ENCODE measurements around the gene PDE11A. TPM values are rescaled to one million over a fixed set of nuclear protein-coding genes. Genes with fewer than 3 reads are reported as not detected.

PDE11A gene
- total RNA-seq, result 1 to 10 TPM; 2.6 to 3.2 TPM

DNA sequence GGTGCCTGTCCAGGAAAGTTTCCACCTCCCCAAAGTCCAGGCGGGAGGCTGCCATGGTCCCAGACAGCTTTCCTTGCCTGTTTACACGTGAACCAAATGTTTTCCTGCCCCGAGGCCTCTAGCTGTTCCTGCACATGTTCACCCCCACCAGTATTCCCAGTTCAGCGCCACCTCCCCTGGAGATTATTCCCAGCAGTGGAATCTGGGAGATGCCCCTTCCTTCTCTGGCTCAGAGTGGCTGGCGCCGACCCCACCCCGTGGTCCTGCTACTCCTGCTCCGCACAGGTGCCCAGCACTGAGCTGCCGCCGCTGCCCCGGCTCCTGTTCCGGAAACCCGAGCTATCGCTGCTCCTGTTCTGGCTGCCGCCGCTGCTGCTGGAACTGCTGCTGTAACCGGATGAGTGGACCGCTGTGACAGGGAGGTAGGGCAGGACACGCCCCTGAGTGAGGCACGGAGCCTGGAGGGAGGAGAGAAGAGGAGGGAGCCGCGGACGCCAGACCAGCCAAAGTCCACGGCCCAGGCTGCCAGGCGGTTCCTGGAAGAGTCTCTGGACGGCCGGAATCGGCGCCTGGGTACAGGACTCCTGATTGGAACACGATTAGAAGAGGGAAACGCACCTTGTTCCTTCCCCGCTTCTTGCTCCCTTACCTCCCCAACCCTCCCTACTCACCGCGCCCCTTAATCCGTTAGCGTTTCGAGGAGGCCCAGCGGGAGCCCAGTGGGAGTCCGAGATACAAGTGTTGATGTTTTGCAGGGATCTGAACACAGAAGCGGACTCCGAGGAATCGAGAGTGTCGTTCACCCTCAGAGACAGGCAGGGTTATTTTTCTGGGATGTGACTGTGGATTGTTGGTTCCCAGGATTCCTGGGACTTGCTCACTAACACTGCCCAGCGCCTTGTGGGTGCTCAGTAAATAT lies at the start of gene PDE11A:
TSS of gene PDE11A (minus strand) at position 395 of the 919 bp plus-strand sequence. CDS start at position 55, 340 bp downstream.
- TF ChIP-seq, protein P1, sequence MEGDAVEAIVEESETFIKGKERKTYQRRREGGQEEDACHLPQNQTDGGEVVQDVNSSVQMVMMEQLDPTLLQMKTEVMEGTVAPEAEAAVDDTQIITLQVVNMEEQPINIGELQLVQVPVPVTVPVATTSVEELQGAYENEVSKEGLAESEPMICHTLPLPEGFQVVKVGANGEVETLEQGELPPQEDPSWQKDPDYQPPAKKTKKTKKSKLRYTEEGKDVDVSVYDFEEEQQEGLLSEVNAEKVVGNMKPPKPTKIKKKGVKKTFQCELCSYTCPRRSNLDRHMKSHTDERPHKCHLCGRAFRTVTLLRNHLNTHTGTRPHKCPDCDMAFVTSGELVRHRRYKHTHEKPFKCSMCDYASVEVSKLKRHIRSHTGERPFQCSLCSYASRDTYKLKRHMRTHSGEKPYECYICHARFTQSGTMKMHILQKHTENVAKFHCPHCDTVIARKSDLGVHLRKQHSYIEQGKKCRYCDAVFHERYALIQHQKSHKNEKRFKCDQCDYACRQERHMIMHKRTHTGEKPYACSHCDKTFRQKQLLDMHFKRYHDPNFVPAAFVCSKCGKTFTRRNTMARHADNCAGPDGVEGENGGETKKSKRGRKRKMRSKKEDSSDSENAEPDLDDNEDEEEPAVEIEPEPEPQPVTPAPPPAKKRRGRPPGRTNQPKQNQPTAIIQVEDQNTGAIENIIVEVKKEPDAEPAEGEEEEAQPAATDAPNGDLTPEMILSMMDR (IDR thresholded peaks at IDR 0.05), result no peak
- DNase-seq, result peak; percentile 93
- Histone ChIP-seq H3K4me3 (peak within 1 kb of the TSS; percentile 35), H3K36me3 (no peaks in the 10 kb centered on the region), H3K9me3 (no peaks in the 10 kb centered on the region), H3K9ac (ENCODE audit: low read depth in 2 of 2, low read length in 2 of 2) (peak within 1 kb of the TSS; percentile 58 to 84), H3K27me3 (no peaks in the 10 kb centered on the region), H3K27ac (peak within 1 kb of the TSS; percentile 86), H3K4me1 (no peaks in the 10 kb centered on the region)
- intact Hi-C loops (cut with DNase I), result no loop called here

DNA sequence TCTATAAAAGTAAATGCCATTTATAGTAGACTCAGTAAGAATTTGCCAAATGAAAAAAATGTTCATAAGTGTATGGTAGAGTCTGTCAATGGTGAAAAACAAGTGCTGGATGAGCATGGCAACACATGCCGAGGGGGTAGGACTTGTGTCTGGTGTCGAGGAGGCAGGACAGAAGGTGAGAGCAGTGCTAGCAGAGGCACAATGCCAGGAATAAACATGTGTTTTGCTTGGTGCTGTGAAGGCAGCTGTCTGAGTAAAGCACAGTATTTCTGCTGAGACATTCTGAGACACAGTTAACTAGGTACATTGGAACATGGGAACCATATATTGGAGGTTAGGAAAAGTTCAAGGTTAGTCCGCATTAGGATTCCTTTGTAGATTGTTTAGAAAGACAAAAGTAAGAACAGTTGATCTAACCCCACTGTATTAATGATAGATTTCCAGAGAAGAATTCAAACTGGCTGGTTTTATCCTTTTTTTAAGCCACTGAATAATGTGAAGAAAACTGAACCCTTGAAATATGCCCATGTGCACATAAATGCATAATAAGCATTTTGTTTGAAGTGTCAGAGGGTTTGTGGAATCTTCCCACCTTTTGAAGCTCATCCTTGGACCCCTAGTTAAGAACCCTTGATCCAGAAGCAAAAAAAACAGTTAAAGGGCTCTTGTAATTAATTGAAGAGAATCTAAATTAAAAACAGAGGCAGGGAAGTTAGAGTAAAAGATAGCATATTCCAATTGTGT lies 46.8 kb upstream of the PDE11A start:
- Histone ChIP-seq H3K9me3 (no peaks in the 10 kb centered on the region), H3K36me3 (no peaks in the 10 kb centered on the region), H3K27ac (no peak overlapping the region), H3K9ac (ENCODE audit: low read depth in 2 of 2, low read length in 2 of 2) (no peak overlapping the region), H3K4me1 (no peaks in the 10 kb centered on the region), H3K27me3 (no peaks in the 10 kb centered on the region), H3K4me3 (no peak overlapping the region)
- intact Hi-C loops (cut with DNase I), result no loop called here
- TF ChIP-seq, protein P1 (IDR thresholded peaks at IDR 0.05), result no peak
- no peak for DNase-seq

DNA sequence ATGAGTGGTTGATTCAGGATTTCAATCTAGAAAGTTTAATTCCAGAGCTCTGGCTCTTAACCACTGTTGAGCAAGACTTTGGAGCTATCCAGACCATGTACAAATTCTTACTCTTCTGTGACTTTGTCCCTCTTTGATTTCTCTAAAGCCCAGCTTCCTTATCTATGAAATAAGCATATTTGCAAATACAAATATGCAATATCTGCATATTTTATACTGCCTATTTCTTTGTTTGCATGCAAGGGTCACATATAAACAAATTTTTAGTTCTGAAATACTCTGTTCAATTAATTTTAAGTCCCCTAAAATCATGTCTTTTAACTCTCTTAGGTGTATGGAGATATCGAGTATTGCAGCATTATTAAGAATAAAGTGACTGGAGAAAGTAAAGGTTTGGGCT lies 45.1 kb upstream of the PDE11A start:
- Histone ChIP-seq H3K4me3 (no peak overlapping the region), H3K9me3 (no peaks in the 10 kb centered on the region), H3K36me3 (no peaks in the 10 kb centered on the region), H3K27ac (no peak overlapping the region), H3K27me3 (no peaks in the 10 kb centered on the region), H3K9ac (ENCODE audit: low read depth in 2 of 2, low read length in 2 of 2) (no peak overlapping the region), H3K4me1 (peaks cover 4% of the 10 kb centered on the region)
- intact Hi-C loops (cut with DNase I), result no loop called here
- TF ChIP-seq, protein P1 (IDR thresholded peaks at IDR 0.05), result no peak
- no peak for DNase-seq

DNA sequence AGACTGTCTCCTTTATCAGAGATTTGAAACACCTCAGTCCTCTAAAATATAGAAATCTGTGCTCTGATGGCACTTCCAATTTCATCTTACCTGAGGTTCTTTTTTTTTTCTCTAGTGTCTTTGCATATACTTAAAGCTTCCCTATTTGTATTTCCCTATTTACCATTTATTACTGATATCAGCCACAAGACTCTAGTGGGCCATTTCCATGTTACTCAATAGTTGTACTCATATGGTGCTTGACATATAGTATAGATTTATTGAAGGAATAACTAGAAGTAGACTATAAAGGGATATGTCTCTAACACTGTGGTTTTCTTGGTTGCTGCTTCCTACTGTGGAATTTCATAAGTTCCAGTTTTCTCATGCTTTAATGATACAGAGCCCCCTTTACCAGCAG lies 42.7 kb upstream of the PDE11A start:
- no peak for DNase-seq
- Histone ChIP-seq H3K4me3 (no peak overlapping the region), H3K27me3 (no peaks in the 10 kb centered on the region), H3K27ac (no peak overlapping the region), H3K4me1 (peaks cover 4% of the 10 kb centered on the region), H3K9ac (ENCODE audit: low read depth in 2 of 2, low read length in 2 of 2) (no peak overlapping the region), H3K9me3 (no peaks in the 10 kb centered on the region), H3K36me3 (no peaks in the 10 kb centered on the region)
- intact Hi-C loops (cut with DNase I), result no loop called here
- TF ChIP-seq, protein P1 (IDR thresholded peaks at IDR 0.05), result no peak

DNA sequence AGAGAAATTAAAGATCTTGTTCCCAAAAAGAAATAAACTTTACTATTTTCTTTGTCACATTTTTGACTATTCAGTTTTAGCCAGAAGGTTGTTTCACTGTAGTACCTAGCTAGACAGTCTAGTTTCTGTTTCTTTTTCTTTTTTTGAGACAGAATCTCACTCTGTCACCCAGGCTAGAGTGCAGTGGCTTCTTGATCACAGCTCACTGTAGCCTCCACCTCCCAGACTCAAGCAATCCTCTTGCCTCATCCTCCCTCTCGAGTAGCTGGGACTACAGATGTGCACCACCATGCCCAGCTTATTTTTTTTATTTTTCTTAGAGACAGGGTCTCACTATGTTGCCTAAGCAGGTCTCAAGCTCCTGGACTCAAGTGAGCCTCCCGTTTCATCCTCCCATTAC lies 41.9 kb upstream of the PDE11A start:
- Histone ChIP-seq H3K9ac (ENCODE audit: low read depth in 2 of 2, low read length in 2 of 2) (no peak overlapping the region), H3K4me1 (peaks cover 4% of the 10 kb centered on the region), H3K27ac (no peak overlapping the region), H3K9me3 (no peaks in the 10 kb centered on the region), H3K36me3 (no peaks in the 10 kb centered on the region), H3K27me3 (no peaks in the 10 kb centered on the region), H3K4me3 (no peak overlapping the region)
- TF ChIP-seq, protein P1 (IDR thresholded peaks at IDR 0.05), result no peak
- intact Hi-C loops (cut with DNase I), result loop anchor here (5.0 kb wide), 2 partner anchors 132 to 303 kb away; no protein-coding TSS in a partner anchor
- DNase-seq, result no peak
